T-cell (primary cell): ENCODE measurements around the gene ECHS1. TPM values are rescaled to one million over a fixed set of nuclear protein-coding genes. Genes with fewer than 3 reads are reported as not detected.
A peak's percentile ranks its signal among the peaks of the same experiment; 100 is the strongest.

Experiments used
- ATAC-seq, 4 experiments: fragments of 200-7000 bp in 3 of 4; fragments of 150-1000 bp in 1 of 4; cut with Tn5 transposase; replicated peaks in 1 of 4; 1 replicate in 3 of 4; 2 replicates in 1 of 4; pipeline ENCODE4 v1.10.0; 2021; ENCODE audit warnings: moderate library complexity in 3 of 4, mild to moderate bottlenecking in 2 of 4, moderate number of reproducible peaks in 1 of 4
- CTCF ChIA-PET, 2 donors: fragments of 300-600 bp; sonication (Branson Sonifier 250); formaldehyde crosslinking; loops; one replicate each; lab custom pipeline; 2022; ENCODE audit warnings: antibody characterized with exemption in 2 of 2; lab: Charles Lee
- POLR2A ChIA-PET, 2 donors: fragments of 300-600 bp; sonication (Branson Sonifier 250); formaldehyde crosslinking; loops; one replicate each; lab custom pipeline; 2022; ENCODE audit warnings: antibody characterized with exemption in 2 of 2; lab: Charles Lee
- DNase-seq, 35 experiments: peaks; one replicate each; pipeline versions ENCODE4 v3.0.0 to v3.0.0-alpha.2; 2013 to 2023
- H3K27ac ChIP-seq: one replicate; pipeline ENCODE4 v1.5.1; 2013; ENCODE audit warnings: low read length
- H3K27me3 ChIP-seq, 2 experiments: replicated peaks in 1 of 2; 1 replicate in 1 of 2; 2 replicates in 1 of 2; pipeline versions ENCODE4 v1.6.1 to v1.7.0; 2013; ENCODE audit warnings: low read length in 1 of 2, mixed read lengths in 1 of 2; ENCODE audit not compliant: control insufficient read depth in 2 of 2, insufficient read depth in 2 of 2; ENCODE audit errors: extremely low read depth in 1 of 2
- H3K36me3 ChIP-seq, 2 donors: 1 replicate in 1 of 2; 2 replicates in 1 of 2; pipeline versions ENCODE4 v1.6.1 to v1.7.0; 2013; ENCODE audit warnings: low read length in 1 of 2; ENCODE audit not compliant: control insufficient read depth in 2 of 2, insufficient read depth in 1 of 2; ENCODE audit errors: extremely low read depth in 1 of 2
- H3K4me1 ChIP-seq, 2 experiments: 1 replicate in 1 of 2; 2 replicates in 1 of 2; pipeline versions ENCODE4 v1.6.1 to v1.7.0; 2013; ENCODE audit warnings: low read length in 2 of 2, mixed read lengths in 1 of 2; ENCODE audit not compliant: insufficient read depth in 2 of 2, control insufficient read depth in 1 of 2; ENCODE audit errors: extremely low read depth in 1 of 2
- H3K4me3 ChIP-seq, 2 donors: 1 replicate in 1 of 2; 2 replicates in 1 of 2; pipeline versions ENCODE4 v1.5.1 to v1.7.0; 2013; ENCODE audit warnings: mild to moderate bottlenecking in 2 of 2, low read length in 1 of 2, moderate library complexity in 1 of 2; ENCODE audit not compliant: control insufficient read depth in 1 of 2; ENCODE audit errors: extremely low read depth in 1 of 2
- H3K9me3 ChIP-seq: 2 replicates; pipeline ENCODE4 v1.7.0; 2013
- H3K27ac Mint-ChIP-seq, 2 donors: one replicate each; pipeline ENCODE4 v1.8.0; 2020 to 2021; ENCODE audit warnings: mild to moderate bottlenecking in 2 of 2, mixed read lengths in 2 of 2
- H3K27me3 Mint-ChIP-seq, 2 donors: one replicate each; pipeline ENCODE4 v1.8.0; 2021 to 2022; ENCODE audit warnings: mixed read lengths in 2 of 2
- H3K36me3 Mint-ChIP-seq: one replicate; pipeline ENCODE4 v1.8.0; 2021; ENCODE audit warnings: mixed read lengths
- H3K4me1 Mint-ChIP-seq, 3 donors: one replicate each; pipeline ENCODE4 v1.8.0; 2020 to 2022; ENCODE audit warnings: mixed read lengths in 3 of 3, mild to moderate bottlenecking in 1 of 3
- H3K4me3 Mint-ChIP-seq, 3 donors: one replicate each; pipeline ENCODE4 v1.8.0; 2020 to 2022; ENCODE audit warnings: mild to moderate bottlenecking in 3 of 3, mixed read lengths in 3 of 3, moderate library complexity in 3 of 3
- H3K9me3 Mint-ChIP-seq, 3 donors: one replicate each; pipeline ENCODE4 v1.8.0; 2020 to 2022; ENCODE audit warnings: mixed read lengths in 3 of 3
- WGBS: methylation state at CpG from one replicate; pipeline ENCODE4 v1.1.5; 2013; ENCODE audit warnings: missing lambda C conversion rate; ENCODE audit not compliant: insufficient coverage; 5-methylcytosine and 5-hydroxymethylcytosine counted together
- total RNA-seq, 35 experiments: library from RNA in 6 of 35; stranded (reverse) in 6 of 35; fragments of 120-200 nt in 1 of 35; gene quantifications; one replicate each; pipeline versions ENCODE4 v1.2.1 to v1.2.4 and lab custom pipeline; 2013 to 2026

Gene ECHS1
- total RNA-seq, 5 donors from 2014 or later (not counting 1 experiment from before 2014, with no cell fraction given) = 17.6 to 31.7 (median 27.2) TPM

DNA sequence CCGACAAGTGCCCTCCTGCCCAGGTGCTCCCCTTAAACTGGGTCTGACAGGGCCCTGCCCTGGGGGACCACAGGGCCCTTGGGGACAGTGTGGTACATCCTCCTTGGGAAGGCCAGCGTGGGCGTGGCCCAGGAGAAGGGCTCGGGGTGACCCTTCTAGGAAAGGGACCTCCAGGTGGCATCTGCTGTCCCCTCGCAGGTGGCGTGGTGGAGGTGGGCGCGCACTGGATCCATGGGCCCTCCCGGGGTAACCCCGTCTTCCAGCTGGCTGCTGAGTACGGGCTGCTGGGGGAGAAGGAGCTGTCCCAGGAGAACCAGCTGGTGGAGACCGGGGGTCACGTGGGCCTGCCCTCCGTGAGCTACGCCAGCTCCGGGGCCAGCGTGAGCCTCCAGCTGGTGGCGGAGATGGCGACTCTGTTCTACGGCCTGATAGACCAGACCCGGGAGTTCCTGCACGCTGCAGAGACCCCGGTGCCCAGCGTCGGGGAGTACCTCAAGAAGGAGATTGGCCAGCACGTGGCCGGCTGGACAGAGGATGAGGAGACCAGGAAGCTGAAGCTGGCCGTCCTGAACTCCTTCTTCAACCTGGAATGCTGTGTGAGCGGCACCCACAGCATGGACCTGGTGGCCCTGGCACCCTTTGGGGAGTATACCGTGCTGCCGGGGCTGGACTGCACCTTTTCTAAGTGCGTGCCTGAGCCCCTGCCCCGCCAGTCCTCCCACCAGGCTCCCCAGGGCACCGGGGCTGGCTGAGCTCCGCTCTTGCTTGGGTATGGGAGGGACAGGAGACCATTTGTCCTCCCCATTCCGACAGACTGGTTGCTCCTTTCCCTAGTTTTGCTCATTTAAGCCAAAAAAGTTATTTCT lies 6.9 kb upstream of the ECHS1 start:
- H3K27ac Mint-ChIP-seq = peak overlapping the region in 1 of 2 donors; percentile 56
- H3K4me3 ChIP-seq = peak overlapping the region; percentile 8 to 46
- peaks cover 0 to 6% of the 10 kb centered on the region in 2 donors for H3K36me3 ChIP-seq
- DNase-seq (no peak), ATAC-seq (no peak)
- peaks cover 5% of the 10 kb centered on the region for H3K36me3 Mint-ChIP-seq
- H3K4me1 ChIP-seq = peaks cover 0 to 21% of the 10 kb centered on the region in 2 experiments
- no peaks in the 10 kb centered on the region for H3K9me3 ChIP-seq
- 94% methylated on average over 32 of the region's 36 CpGs for WGBS
- no peaks in the 10 kb centered on the region for H3K27me3 Mint-ChIP-seq
- no peaks in the 10 kb centered on the region for H3K9me3 Mint-ChIP-seq
- ChIA-PET POLR2A (no interaction called here), CTCF (no interaction called here)
- peak overlapping the region; percentile 61 to 76 (median 67) for H3K4me3 Mint-ChIP-seq
- peak overlapping the region; percentile 29 for H3K27ac ChIP-seq
- peaks cover 0 to 19% (median 13%) of the 10 kb centered on the region in 3 donors for H3K4me1 Mint-ChIP-seq
- H3K27me3 ChIP-seq = peaks cover 0 to 5% of the 10 kb centered on the region in 2 experiments

DNA sequence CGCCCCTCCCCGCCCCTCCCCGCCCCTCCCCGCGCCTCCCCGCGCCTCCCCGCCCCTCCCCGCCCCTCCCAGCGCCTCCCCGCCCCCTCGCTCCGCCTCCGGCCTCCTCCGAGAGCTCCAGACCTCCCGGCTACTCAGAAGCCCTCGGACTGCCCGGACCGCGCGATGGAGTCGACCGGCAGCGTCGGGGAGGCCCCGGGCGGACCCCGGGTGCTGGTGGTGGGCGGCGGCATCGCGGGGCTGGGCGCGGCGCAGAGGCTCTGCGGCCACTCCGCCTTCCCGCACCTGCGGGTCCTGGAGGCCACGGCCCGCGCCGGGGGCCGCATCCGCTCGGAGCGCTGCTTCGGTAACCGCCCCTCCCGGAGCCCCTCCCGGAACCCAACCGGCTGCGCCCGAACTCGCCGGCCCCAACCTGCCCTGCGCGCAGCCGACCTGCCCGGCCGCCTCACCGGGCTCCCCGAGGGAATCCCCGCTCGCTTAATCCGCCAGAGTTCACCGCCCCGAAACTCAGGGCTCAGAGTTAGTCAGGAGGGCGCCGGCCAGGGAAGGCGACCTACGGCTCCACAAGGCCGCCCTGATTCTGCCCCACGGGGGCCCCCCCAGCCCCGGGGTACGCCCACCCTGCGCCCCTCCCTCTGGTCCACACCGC lies 6.1 kb upstream of the ECHS1 start, which contains the start of gene PAOX:
TSS of gene PAOX (plus strand) at position 111 of the 649 bp plus-strand sequence. CDS start at position 166, 55 bp downstream.
- peak within 1 kb of the TSS; percentile 74 to 87 for H3K4me3 ChIP-seq
- WGBS = 3% methylated on average over 61 of the region's 78 CpGs
- Mint-ChIP-seq H3K9me3 (no peaks in the 10 kb centered on the region), H3K27ac (peak within 1 kb of the TSS; percentile 49 to 64), H3K36me3 (peaks cover 5% of the 10 kb centered on the region), H3K27me3 (no peaks in the 10 kb centered on the region), H3K4me1 (peaks cover 0 to 21% (median 13%) of the 10 kb centered on the region in 3 donors), H3K4me3 (peak within 1 kb of the TSS; percentile 73 to 88 (median 83))
- CTCF ChIA-PET = no interaction called here
- no peaks in the 10 kb centered on the region for H3K9me3 ChIP-seq
- H3K4me1 ChIP-seq = peaks cover 0 to 21% of the 10 kb centered on the region in 2 experiments
- peak; percentile 46 to 55 (median 55) for ATAC-seq
- peak in 24 of 35 experiments; percentile 13 to 77 (median 44) for DNase-seq
- peaks cover 0 to 5% of the 10 kb centered on the region in 2 donors for H3K36me3 ChIP-seq
- POLR2A ChIA-PET = no interaction called here
- peak within 1 kb of the TSS; percentile 29 for H3K27ac ChIP-seq
- peaks cover 0 to 5% of the 10 kb centered on the region in 2 experiments for H3K27me3 ChIP-seq

DNA sequence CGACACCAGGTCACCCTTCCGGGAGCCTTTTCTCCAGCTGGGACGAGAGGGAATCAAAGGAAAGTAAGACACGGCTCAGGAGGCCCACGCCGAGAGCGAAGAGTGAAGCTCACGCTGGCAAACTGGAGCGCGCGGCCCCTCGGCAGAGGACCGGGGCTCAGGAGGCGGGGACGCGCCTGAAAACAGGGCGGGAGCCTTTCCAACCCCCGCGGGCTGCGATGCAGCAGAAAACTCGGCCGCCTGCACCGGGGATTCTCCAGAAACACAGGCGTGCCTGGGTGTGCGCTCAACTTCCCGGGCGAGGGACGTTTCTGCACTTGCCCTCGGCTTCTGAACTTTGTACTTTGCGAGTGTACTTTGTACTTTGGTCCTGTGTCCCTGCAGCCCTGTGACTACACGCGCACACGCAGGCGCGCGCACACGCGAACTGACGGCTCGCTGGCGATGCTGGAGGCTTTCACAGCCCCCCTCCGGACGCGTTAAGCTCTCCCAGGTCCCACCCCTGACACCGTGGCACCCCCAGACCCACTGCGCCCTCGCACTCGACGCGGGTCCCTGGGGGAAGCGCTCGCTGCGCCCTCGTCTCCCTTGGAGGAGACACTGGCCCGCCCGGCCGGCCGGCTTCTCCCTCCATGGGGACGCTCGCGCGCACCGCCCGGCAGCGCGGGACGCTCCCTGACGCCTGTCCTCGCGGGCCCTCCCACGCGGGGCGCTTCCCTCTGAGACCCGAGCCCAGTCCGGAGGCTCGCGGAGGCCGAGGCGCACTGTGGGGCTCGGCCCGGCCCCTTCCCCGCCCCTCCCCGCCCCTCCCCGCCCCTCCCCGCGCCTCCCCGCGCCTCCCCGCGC lies 5.3 kb upstream of the ECHS1 start:
- Histone ChIP-seq H3K4me1 (peaks cover 3 to 28% of the 10 kb centered on the region in 2 experiments), H3K27ac (no peak overlapping the region), H3K36me3 (no peaks in the 10 kb centered on the region), H3K27me3 (peaks cover 0 to 5% of the 10 kb centered on the region in 2 experiments), H3K4me3 (peak overlapping the region; percentile 74 to 87), H3K9me3 (no peaks in the 10 kb centered on the region)
- Mint-ChIP-seq H3K4me3 (peak overlapping the region; percentile 73 to 88 (median 83)), H3K27me3 (no peaks in the 10 kb centered on the region), H3K27ac (peak overlapping the region; percentile 49 to 64), H3K9me3 (no peaks in the 10 kb centered on the region), H3K4me1 (peaks cover 6 to 24% (median 16%) of the 10 kb centered on the region in 3 donors), H3K36me3 (peaks cover 5% of the 10 kb centered on the region)
- WGBS = under 1% methylated on average over 70 of the region's 90 CpGs
- DNase-seq (peak in 32 of 35 experiments; percentile 18 to 72 (median 48)), ATAC-seq (peak; percentile 67 to 78 (median 70))
- ChIA-PET POLR2A (interaction anchor here (0.7 to 1.1 kb wide), 2 partner anchors 11 to 58 kb away, joined by 3 read pairs; no protein-coding TSS in a partner anchor), CTCF (no interaction called here)

DNA sequence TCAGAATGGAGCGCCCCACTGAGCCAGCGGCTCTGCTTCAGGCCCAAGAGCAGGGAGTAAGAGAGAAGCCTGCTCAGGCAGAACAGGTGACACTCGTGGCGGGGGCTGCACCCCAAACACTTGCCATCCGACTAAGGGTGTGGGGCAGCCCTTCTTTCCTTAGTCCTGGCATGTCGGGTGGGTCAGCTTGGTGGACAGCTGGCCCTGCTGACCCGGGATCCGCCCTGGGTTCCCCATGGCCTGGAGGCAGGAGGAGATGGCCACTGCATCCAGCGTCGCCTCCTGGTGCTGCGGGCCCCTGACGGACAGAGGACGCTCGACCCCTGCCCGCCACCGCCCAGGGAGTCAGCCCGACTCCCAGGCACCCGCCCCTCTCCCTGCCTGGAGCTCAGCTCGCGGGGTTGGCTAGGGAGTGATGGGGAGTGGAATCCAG lies 4.7 kb upstream of the ECHS1 start:
- ATAC-seq (no peak), DNase-seq (no peak)
- H3K27ac ChIP-seq = no peak overlapping the region
- Mint-ChIP-seq H3K4me3 (peak overlapping the region; percentile 73 to 88 (median 83)), H3K27me3 (no peaks in the 10 kb centered on the region), H3K9me3 (no peaks in the 10 kb centered on the region), H3K27ac (peak overlapping the region in 1 of 2 donors; percentile 64), H3K4me1 (peaks cover 6 to 25% (median 16%) of the 10 kb centered on the region in 3 donors), H3K36me3 (peaks cover 5% of the 10 kb centered on the region)
- H3K27me3 ChIP-seq = peaks cover 0 to 5% of the 10 kb centered on the region in 2 experiments
- H3K4me3 ChIP-seq = peak overlapping the region; percentile 74 to 87
- ChIA-PET CTCF (no interaction called here), POLR2A (interaction anchor here in 1 of 2 donors (1.1 kb wide), 1 partner anchor 12 kb away, joined by 3 read pairs; no protein-coding TSS in a partner anchor)
- H3K9me3 ChIP-seq = no peaks in the 10 kb centered on the region
- no peaks in the 10 kb centered on the region for H3K36me3 ChIP-seq
- 46% methylated on average over 11 of the region's 20 CpGs for WGBS
- peaks cover 3 to 28% of the 10 kb centered on the region in 2 experiments for H3K4me1 ChIP-seq

DNA sequence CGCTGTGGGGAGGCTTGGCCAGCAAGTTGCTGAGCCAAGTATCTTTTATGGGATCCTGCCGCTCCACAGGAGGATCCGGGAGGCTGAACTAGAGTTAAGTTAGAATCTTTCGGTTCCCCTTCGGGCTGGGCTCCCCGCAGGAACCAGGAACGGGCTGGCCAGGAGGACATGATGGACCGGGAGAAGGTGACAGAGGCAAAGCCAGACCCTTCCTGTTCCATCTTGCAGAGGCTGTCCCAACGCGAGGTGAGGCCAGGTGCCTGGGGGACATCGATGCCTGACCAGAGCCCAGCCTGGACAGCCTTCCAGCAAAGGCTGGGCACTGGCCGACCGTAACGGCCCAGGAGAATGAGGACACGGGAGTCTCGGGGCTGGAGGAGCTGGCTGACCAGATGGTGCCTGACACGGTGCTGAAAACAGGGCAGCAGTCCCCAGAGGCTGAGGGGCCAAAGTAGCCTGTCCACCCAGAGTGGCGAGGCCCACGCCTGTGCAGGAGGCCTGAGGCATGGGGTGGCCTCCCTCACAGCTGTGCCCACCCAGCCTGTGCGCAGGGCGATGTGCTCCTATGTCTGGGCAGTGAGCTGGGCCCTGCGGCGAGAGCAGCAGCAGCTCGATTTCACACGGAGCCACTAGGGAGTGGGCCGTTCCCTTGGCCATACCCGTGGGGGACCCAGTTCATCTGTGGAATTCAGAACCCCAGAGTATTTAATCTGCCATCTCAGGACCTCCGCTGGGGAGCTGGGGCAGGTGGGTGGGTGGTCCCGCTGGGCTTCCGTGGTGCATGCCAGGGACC lies 4.1 kb upstream of the ECHS1 start:
- POLR2A ChIA-PET = interaction anchor here in 1 of 2 donors (1.1 kb wide), 1 partner anchor 12 kb away, joined by 3 read pairs; no protein-coding TSS in a partner anchor
- no peaks in the 10 kb centered on the region for H3K27me3 Mint-ChIP-seq
- H3K4me3 Mint-ChIP-seq = peak overlapping the region; percentile 51 to 73 (median 73)
- H3K27me3 ChIP-seq = peaks cover 0 to 5% of the 10 kb centered on the region in 2 experiments
- DNase-seq = no peak
- H3K27ac Mint-ChIP-seq = no peak overlapping the region
- peaks cover 6 to 25% (median 16%) of the 10 kb centered on the region in 3 donors for H3K4me1 Mint-ChIP-seq
- H3K36me3 ChIP-seq = no peaks in the 10 kb centered on the region
- CTCF ChIA-PET = no interaction called here
- H3K9me3 Mint-ChIP-seq = no peaks in the 10 kb centered on the region
- H3K9me3 ChIP-seq = no peaks in the 10 kb centered on the region
- H3K36me3 Mint-ChIP-seq = peaks cover 5% of the 10 kb centered on the region
- no peak overlapping the region for H3K4me3 ChIP-seq
- no peak overlapping the region for H3K27ac ChIP-seq
- peaks cover 3 to 34% of the 10 kb centered on the region in 2 experiments for H3K4me1 ChIP-seq
- no peak for ATAC-seq
- WGBS = 97% methylated on average over 30 of the region's 30 CpGs
